Activated CD4-positive, alpha-beta T cell treated with anti-CD3 and anti-CD28 coated beads, Interleukin-2, amount 50 U/mL, for 48 hours (primary cell): ENCODE measurements around the gene TSPEAR.
"Not testable (repeated sequence)": the region's sequence is repeated elsewhere in the genome, so short reads cannot be mapped to it uniquely, and the experiment has no call there.

Experiments used
- DNase-seq, 2 experiments: peaks; one replicate each; pipeline ENCODE4 v3.0.0-alpha.2; 2020

Gene TSPEAR

GRCh38 chr21:44580231-44580821 lies 131.0 kb downstream of the TSPEAR start, which contains the start of gene KRTAP10-5:
Gene KRTAP10-5 (minus strand): TSS chr21:44580604. CDS start chr21:44580578, 26 bp downstream.
- DNase-seq = not testable (repeated sequence)

GRCh38 chr21:44579833-44580144 lies 131.6 kb downstream of the TSPEAR start:
- no peak for DNase-seq

- DNase-seq = no peak
These were observed 132.1 kb downstream of the TSPEAR start for GRCh38 chr21:44579056-44579832.

GRCh38 chr21:44578371-44579055 lies 132.9 kb downstream of the TSPEAR start:
- no peak for DNase-seq

- DNase-seq = no peak
These were observed 135.3 kb downstream of the TSPEAR start for GRCh38 chr21:44576025-44576420.

GRCh38 chr21:44575307-44576024 lies 135.9 kb downstream of the TSPEAR start:
- DNase-seq = no peak

GRCh38 chr21:44574457-44575306 lies 136.7 kb downstream of the TSPEAR start:
- no peak for DNase-seq

GRCh38 chr21:44573630-44574456 lies 137.5 kb downstream of the TSPEAR start, which contains the start of gene KRTAP10-4:
Gene KRTAP10-4 (plus strand): TSS chr21:44573729. CDS start chr21:44573759, 30 bp downstream.
- not testable (repeated sequence) for DNase-seq

GRCh38 chr21:44572959-44573583 lies 138.3 kb downstream of the TSPEAR start:
- DNase-seq = no peak

GRCh38 chr21:44571844-44572782 lies 139.3 kb downstream of the TSPEAR start:
- no peak for DNase-seq

- no peak for DNase-seq
These were observed 140.1 kb downstream of the TSPEAR start for GRCh38 chr21:44571296-44571695.

- no peak for DNase-seq
These were observed 141.4 kb downstream of the TSPEAR start for GRCh38 chr21:44569861-44570517.

GRCh38 chr21:44568667-44569556 lies 142.5 kb downstream of the TSPEAR start:
- DNase-seq = no peak

GRCh38 chr21:44568261-44568660 lies 143.1 kb downstream of the TSPEAR start:
- DNase-seq = no peak

GRCh38 chr21:44567481-44568171 lies 143.7 kb downstream of the TSPEAR start:
- no peak for DNase-seq

GRCh38 chr21:44566403-44566802 lies 145.0 kb downstream of the TSPEAR start:
- no peak for DNase-seq

GRCh38 chr21:44564886-44565598 lies 146.3 kb downstream of the TSPEAR start:
- DNase-seq = no peak
